Gastrocnemius medialis (tissue), 4 donors: ENCODE results near the gene MICALL2.

Experiments used
- POLR2A ChIP-seq, 2 donors: fragments of 450-650 bp; IDR thresholded peaks; one replicate each; pipeline ENCODE4 v1.6.1; 2017; ENCODE audit warnings: antibody characterized with exemption in 2 of 2, mild to moderate bottlenecking in 2 of 2, moderate library complexity in 2 of 2
- TF ChIP-seq, protein P1 (sequence below), 5 experiments: fragments of 450-650 bp in 3 of 5; fragments of 200-600 bp in 2 of 5; sonication (generic) in 2 of 5; IDR thresholded peaks in 4 of 5; conservative IDR thresholded peaks in 1 of 5; 1 replicate in 4 of 5; 2 replicates in 1 of 5; pipeline ENCODE4 v1.5.1; 2016 to 2019; ENCODE audit warnings: antibody characterized with exemption in 5 of 5, mild to moderate bottlenecking in 3 of 5, moderate library complexity in 3 of 5

GRCh38 chr7:1388703-1389335 lies 70.5 kb downstream of the MICALL2 start:
- TF ChIP-seq, protein P1, sequence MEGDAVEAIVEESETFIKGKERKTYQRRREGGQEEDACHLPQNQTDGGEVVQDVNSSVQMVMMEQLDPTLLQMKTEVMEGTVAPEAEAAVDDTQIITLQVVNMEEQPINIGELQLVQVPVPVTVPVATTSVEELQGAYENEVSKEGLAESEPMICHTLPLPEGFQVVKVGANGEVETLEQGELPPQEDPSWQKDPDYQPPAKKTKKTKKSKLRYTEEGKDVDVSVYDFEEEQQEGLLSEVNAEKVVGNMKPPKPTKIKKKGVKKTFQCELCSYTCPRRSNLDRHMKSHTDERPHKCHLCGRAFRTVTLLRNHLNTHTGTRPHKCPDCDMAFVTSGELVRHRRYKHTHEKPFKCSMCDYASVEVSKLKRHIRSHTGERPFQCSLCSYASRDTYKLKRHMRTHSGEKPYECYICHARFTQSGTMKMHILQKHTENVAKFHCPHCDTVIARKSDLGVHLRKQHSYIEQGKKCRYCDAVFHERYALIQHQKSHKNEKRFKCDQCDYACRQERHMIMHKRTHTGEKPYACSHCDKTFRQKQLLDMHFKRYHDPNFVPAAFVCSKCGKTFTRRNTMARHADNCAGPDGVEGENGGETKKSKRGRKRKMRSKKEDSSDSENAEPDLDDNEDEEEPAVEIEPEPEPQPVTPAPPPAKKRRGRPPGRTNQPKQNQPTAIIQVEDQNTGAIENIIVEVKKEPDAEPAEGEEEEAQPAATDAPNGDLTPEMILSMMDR (IDR thresholded peaks at IDR 0.05 in 4 of 5, conservative IDR thresholded peaks at IDR 0.05 in 1 of 5), result no peak
- TF ChIP-seq POLR2A (IDR thresholded peaks at IDR 0.05), result no peak
